HepG2 (cell line): ENCODE results near the gene OR5K1. TPM values are rescaled to one million over a fixed set of nuclear protein-coding genes. Genes with fewer than 3 reads are reported as not detected.

Experiments used
- ATAC-seq: fragments of 200-7000 bp; cut with Tn5 transposase; 3 replicates; pipeline ENCODE4 v1.9.1; 2020; ENCODE audit warnings: mild to moderate bottlenecking, moderate library complexity
- BruUV-seq: library from RNA; stranded (reverse); fragments of 400-500 nt; replicated peaks from 2 replicates; lab custom pipeline; 2021; lab: Mats Ljungman, UMichigan
- CTCF ChIA-PET: fragments of 300-600 bp; formaldehyde crosslinking; extraction: SDS; loops from one replicate; lab custom pipeline; 2021; ENCODE audit warnings: low total read pairs, inconsistent platforms, low intra/inter-chr PET ratio; lab: Yijun Ruan, JAX
- POLR2A ChIA-PET: fragments of 350-600 bp; sonication (Branson Sonifier 250); formaldehyde crosslinking; loops from one replicate; lab custom pipeline; 2020; ENCODE audit warnings: antibody characterized with exemption, inconsistent platforms; lab: Yijun Ruan, JAX
- DNase-seq: peaks from one replicate; pipeline ENCODE4 v3.0.0-alpha.2; 2015; ENCODE audit warnings: low spot score
- FAIRE-seq: peaks from 3 replicates; lab custom pipeline; 2011; peaks lifted over from hg19 to GRCh38; lab: Jason Lieb, UNC
- H2AFZ ChIP-seq: one replicate; pipeline ENCODE4 v1.6.1; 2011; ENCODE audit warnings: low read length, inconsistent platforms
- H3K27ac ChIP-seq: fragments of 300-600 bp; 3 replicates; pipeline ENCODE4 v1.8.0; 2011; ENCODE audit warnings: mixed run types, mild to moderate bottlenecking, mixed read lengths, low read length, inconsistent platforms; ENCODE audit not compliant: insufficient read depth; ENCODE audit errors: extremely low read length
- H3K27me3 ChIP-seq, 2 experiments: fragments of 200-600 bp in 1 of 2; 2 replicates in 1 of 2; 3 replicates in 1 of 2; pipeline versions ENCODE4 v1.6.0 to v1.8.0; 2011; ENCODE audit warnings: low read length in 2 of 2, mild to moderate bottlenecking in 2 of 2, moderate library complexity in 2 of 2, inconsistent platforms in 1 of 2; ENCODE audit not compliant: insufficient read depth in 2 of 2, control insufficient read depth in 1 of 2
- H3K36me3 ChIP-seq, 2 experiments: fragments of 200-600 bp in 1 of 2; replicated peaks in 1 of 2; 2 replicates in 1 of 2; 3 replicates in 1 of 2; pipeline versions ENCODE4 v1.5.1 to v1.8.0; 2011; ENCODE audit warnings: low read length in 2 of 2, inconsistent platforms in 1 of 2; ENCODE audit not compliant: insufficient read depth in 2 of 2, control insufficient read depth in 1 of 2
- H3K4me1 ChIP-seq: 2 replicates; pipeline ENCODE4 v1.5.1; 2012; ENCODE audit warnings: low read length, inconsistent platforms; ENCODE audit not compliant: insufficient read depth
- H3K4me2 ChIP-seq: 2 replicates; pipeline ENCODE4 v1.6.0; 2011; ENCODE audit warnings: low read depth, low read length, inconsistent platforms
- H3K4me3 ChIP-seq, 3 experiments: fragments of 200-600 bp in 1 of 3; sonication (generic), shearing (Covaris generic) in 1 of 3; replicated peaks in 1 of 3; 2 replicates each; pipeline ENCODE4 v1.5.1; 2011 to 2016; ENCODE audit warnings: low read length in 3 of 3, inconsistent platforms in 2 of 3, low read depth in 2 of 3, mild to moderate bottlenecking in 2 of 3, control low read depth in 1 of 3, mixed read lengths in 1 of 3; ENCODE audit not compliant: insufficient read depth in 1 of 3
- H3K79me2 ChIP-seq: one replicate; pipeline ENCODE4 v1.6.1; 2011; ENCODE audit warnings: low read length, inconsistent platforms; ENCODE audit not compliant: insufficient read depth
- H3K9ac ChIP-seq: 2 replicates; pipeline ENCODE4 v1.6.0; 2011; ENCODE audit warnings: mild to moderate bottlenecking, low read depth, low read length, inconsistent platforms; ENCODE audit not compliant: insufficient read depth
- H3K9me3 ChIP-seq: 2 replicates; pipeline ENCODE4 v1.5.1; 2012; ENCODE audit warnings: mild to moderate bottlenecking, low read length
- H4K20me1 ChIP-seq: 2 replicates; pipeline ENCODE4 v1.6.0; 2011; ENCODE audit warnings: inconsistent platforms, mild to moderate bottlenecking, low read length, moderate library complexity; ENCODE audit not compliant: insufficient read depth
- CREB1 ChIP-seq, 2 experiments: fragments of 450-650 bp in 1 of 2; IDR thresholded peaks; 2 replicates each; pipeline ENCODE4 v1.6.1; 2016 to 2017; ENCODE audit warnings: control low read depth in 1 of 2, mild to moderate bottlenecking in 1 of 2, missing compliant biosample characterization in 1 of 2, missing genetic modification characterization in 1 of 2
- DPF2 ChIP-seq: sonication (generic); formaldehyde crosslinking; IDR thresholded peaks from 2 replicates; pipeline ENCODE4 v1.4.0; 2020; ENCODE audit warnings: mild to moderate bottlenecking, low read depth, missing genetic modification reagents, borderline replicate concordance
- HMG20B ChIP-seq: conservative IDR thresholded peaks from 2 replicates; pipeline ENCODE4 v1.6.1; 2016; ENCODE audit warnings: missing genetic modification reagents, missing compliant biosample characterization
- MAFK ChIP-seq, 2 experiments: IDR thresholded peaks in 1 of 2; conservative IDR thresholded peaks in 1 of 2; 2 replicates each; pipeline ENCODE4 v1.6.1; 2011; ENCODE audit warnings: improper control_type of control experiment in 2 of 2, low read length in 2 of 2
- NFRKB ChIP-seq: fragments of 450-650 bp; IDR thresholded peaks from 2 replicates; pipeline ENCODE4 v1.6.1; 2017
- RARG ChIP-seq: sonication (generic); formaldehyde crosslinking; IDR thresholded peaks from 2 replicates; pipeline ENCODE4 v1.4.0; 2020; ENCODE audit warnings: low read depth, mild to moderate bottlenecking, missing genetic modification reagents
- RFXANK ChIP-seq: IDR thresholded peaks from 2 replicates; pipeline ENCODE4 v1.6.1; 2016
- YEATS2 ChIP-seq: sonication (generic); formaldehyde crosslinking; IDR thresholded peaks from 2 replicates; pipeline ENCODE4 v1.4.0; 2020; ENCODE audit warnings: missing genetic modification reagents, borderline replicate concordance
- ZNF224 ChIP-seq: sonication (generic); formaldehyde crosslinking; IDR thresholded peaks from 2 replicates; pipeline ENCODE4 v1.5.0; 2020; ENCODE audit warnings: mild to moderate bottlenecking, missing genetic modification reagents
- WGBS: methylation state at CpG from one replicate; pipeline ENCODE4 v1.1.6; 2017; ENCODE audit warnings: low lambda C conversion rate; 5-methylcytosine and 5-hydroxymethylcytosine counted together
- in situ Hi-C: cut with HindIII; loops from 2 replicates; pipeline ENCODE4 v1.10.0; 2017; ENCODE audit warnings: low pct_unique_long_range_greater_than_20kb; ENCODE audit not compliant: extremely low pct_ligation_motif_present
- intact Hi-C: fragments of 100-400 bp; cut with micrococcal nuclease; formaldehyde crosslinking; loops from one replicate; pipeline ENCODE4 v1.10.0; 2022; ENCODE audit not compliant: unreplicated experiment
- polyA plus RNA-seq, 8 experiments: library from polyadenylated mRNA; depleted of rRNA in 3 of 8; stranded (reverse) in 7 of 8; unstranded in 1 of 8; fragments of >200 nt; fragmentation: Illumina TruSeq in 4 of 8; extraction: Trizol in 4 of 8; gene quantifications; 2 replicates each; pipeline versions ENCODE4 v1.2.1 to v1.2.3, GENCODE V29; 2011 to 2016; ENCODE audit warnings: low read depth in 4 of 8, missing spikeins in 1 of 8, mixed read lengths in 1 of 8; ENCODE audit not compliant: insufficient read depth in 1 of 8
- total RNA-seq, 5 experiments: library from RNA; depleted of rRNA; stranded (reverse); fragments of >200 nt; fragmentation: Illumina TruSeq; extraction: Trizol; gene quantifications; 2 replicates each; pipeline ENCODE4 v1.2.3, GENCODE V29; 2016; ENCODE audit warnings: low read depth in 1 of 5
- TF ChIP-seq, protein P1 (sequence below): IDR thresholded peaks from 2 replicates; pipeline ENCODE4 v1.6.1; 2016; ENCODE audit warnings: missing biosample characterization, missing genetic modification reagents, low read depth
- TF ChIP-seq, protein P2 (sequence below): sonication (generic); formaldehyde crosslinking; conservative IDR thresholded peaks from 2 replicates; pipeline ENCODE4 v1.4.0; 2020; ENCODE audit warnings: missing genetic modification reagents
- TF ChIP-seq, protein P3 (sequence below): sonication (generic); formaldehyde crosslinking; IDR thresholded peaks from 2 replicates; pipeline ENCODE4 v1.5.1; 2020; ENCODE audit warnings: mild to moderate bottlenecking, missing genetic modification reagents, borderline replicate concordance
- TF ChIP-seq, protein P4 (sequence below): sonication (generic); formaldehyde crosslinking; IDR thresholded peaks from 2 replicates; pipeline ENCODE4 v1.5.1; 2020; ENCODE audit warnings: mild to moderate bottlenecking, missing genetic modification reagents
- TF ChIP-seq, protein P5 (sequence below): sonication (generic); formaldehyde crosslinking; IDR thresholded peaks from 2 replicates; pipeline ENCODE4 v1.4.0; 2020; ENCODE audit warnings: mild to moderate bottlenecking, low read depth, missing genetic modification reagents
- TF ChIP-seq, protein P6 (sequence below): sonication (generic); formaldehyde crosslinking; IDR thresholded peaks from 2 replicates; pipeline ENCODE4 v1.5.0; 2020; ENCODE audit warnings: missing genetic modification reagents

Gene OR5K1
- total and polyA plus RNA-seq, 2 of the 13 experiments (the other 11 are each of a cell fraction or from before 2014, with no cell fraction given) = not detected

DNA sequence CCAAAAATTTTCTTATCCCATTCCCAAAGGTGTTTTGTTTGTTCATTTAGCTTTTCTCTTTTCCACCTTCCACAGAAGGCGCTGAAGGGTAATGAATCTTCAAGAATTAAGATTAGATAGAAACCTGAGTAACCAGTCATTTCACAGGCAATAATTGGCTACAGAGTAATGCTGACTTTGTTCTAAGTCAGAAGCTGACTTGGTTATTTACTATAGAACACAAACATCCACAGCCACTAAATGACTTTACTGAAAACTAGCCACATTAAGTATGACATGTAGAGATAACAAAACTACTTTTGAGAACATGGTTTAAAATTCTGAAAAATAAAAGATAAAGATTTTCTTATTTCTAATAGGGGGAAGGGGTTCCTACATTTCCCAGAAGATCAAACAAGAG lies 51.9 kb downstream of the OR5K1 start:
- no peak overlapping the region for H3K4me3 ChIP-seq
- peaks cover under 1% of the 10 kb centered on the region; the same call in 1 of the 2 replicates for H3K4me1 ChIP-seq
- in situ Hi-C loops (no loop called here), intact Hi-C loops (no loop called here)
- BruUV-seq = no TSS peak
- no peaks in the 10 kb centered on the region for H4K20me1 ChIP-seq
- FAIRE-seq (no peak), DNase-seq (no peak), ATAC-seq (no peak)
- no peak overlapping the region for H3K9ac ChIP-seq
- no peak overlapping the region for H2AFZ ChIP-seq
- WGBS = 97% methylated on average over 1 of the region's 1 CpG
- H3K4me2 ChIP-seq = no peak overlapping the region
- no peaks in the 10 kb centered on the region for H3K9me3 ChIP-seq
- peaks cover 2 to 13% of the 10 kb centered on the region in 2 experiments; a peak in 3 of 5 replicates for H3K36me3 ChIP-seq
- peaks cover 7% of the 10 kb centered on the region for H3K79me2 ChIP-seq
- no peak overlapping the region for H3K27ac ChIP-seq
- ChIA-PET CTCF (no interaction called here), POLR2A (no interaction called here)
- no peaks in the 10 kb centered on the region for H3K27me3 ChIP-seq
- no peak for TF ChIP-seq DPF2
- TF ChIP-seq, protein P1, sequence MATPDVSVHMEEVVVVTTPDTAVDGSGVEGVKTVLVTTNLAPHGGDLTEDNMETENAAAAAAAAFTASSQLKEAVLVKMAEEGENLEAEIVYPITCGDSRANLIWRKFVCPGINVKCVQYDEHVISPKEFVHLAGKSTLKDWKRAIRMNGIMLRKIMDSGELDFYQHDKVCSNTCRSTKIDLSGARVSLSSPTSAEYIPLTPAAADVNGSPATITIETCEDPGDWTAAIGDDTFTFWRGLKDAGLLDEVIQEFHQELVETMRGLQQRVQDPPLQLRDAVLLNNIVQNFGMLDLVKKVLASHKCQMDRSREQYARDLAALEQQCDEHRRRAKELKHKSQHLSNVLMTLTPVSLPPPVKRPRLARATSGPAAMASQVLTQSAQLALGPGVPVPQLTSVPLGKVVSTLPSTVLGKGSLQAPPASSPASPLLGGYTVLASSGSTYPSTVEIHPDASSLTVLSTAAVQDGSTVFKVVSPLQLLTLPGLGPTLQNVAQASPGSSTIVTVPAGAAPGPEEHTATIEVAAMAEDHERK = no peak
- TF ChIP-seq, protein P2, sequence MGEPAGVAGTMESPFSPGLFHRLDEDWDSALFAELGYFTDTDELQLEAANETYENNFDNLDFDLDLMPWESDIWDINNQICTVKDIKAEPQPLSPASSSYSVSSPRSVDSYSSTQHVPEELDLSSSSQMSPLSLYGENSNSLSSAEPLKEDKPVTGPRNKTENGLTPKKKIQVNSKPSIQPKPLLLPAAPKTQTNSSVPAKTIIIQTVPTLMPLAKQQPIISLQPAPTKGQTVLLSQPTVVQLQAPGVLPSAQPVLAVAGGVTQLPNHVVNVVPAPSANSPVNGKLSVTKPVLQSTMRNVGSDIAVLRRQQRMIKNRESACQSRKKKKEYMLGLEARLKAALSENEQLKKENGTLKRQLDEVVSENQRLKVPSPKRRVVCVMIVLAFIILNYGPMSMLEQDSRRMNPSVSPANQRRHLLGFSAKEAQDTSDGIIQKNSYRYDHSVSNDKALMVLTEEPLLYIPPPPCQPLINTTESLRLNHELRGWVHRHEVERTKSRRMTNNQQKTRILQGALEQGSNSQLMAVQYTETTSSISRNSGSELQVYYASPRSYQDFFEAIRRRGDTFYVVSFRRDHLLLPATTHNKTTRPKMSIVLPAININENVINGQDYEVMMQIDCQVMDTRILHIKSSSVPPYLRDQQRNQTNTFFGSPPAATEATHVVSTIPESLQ (CRISPR knock-in tag) = no peak
- no peak for TF ChIP-seq HMG20B
- no peak for TF ChIP-seq RARG (CRISPR knock-in tag)
- no peak for TF ChIP-seq NFRKB
- TF ChIP-seq, protein P3, sequence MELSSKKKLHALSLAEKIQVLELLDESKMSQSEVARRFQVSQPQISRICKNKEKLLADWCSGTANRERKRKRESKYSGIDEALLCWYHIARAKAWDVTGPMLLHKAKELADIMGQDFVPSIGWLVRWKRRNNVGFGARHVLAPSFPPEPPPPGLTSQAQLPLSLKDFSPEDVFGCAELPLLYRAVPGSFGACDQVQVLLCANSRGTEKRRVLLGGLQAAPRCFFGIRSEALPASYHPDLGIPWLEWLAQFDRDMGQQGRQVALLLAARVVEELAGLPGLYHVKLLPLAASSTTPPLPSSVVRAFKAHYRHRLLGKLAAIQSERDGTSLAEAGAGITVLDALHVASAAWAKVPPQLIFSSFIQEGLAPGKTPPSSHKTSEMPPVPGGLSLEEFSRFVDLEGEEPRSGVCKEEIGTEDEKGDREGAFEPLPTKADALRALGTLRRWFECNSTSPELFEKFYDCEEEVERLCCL (CRISPR knock-in tag) = no peak
- TF ChIP-seq, protein P4, sequence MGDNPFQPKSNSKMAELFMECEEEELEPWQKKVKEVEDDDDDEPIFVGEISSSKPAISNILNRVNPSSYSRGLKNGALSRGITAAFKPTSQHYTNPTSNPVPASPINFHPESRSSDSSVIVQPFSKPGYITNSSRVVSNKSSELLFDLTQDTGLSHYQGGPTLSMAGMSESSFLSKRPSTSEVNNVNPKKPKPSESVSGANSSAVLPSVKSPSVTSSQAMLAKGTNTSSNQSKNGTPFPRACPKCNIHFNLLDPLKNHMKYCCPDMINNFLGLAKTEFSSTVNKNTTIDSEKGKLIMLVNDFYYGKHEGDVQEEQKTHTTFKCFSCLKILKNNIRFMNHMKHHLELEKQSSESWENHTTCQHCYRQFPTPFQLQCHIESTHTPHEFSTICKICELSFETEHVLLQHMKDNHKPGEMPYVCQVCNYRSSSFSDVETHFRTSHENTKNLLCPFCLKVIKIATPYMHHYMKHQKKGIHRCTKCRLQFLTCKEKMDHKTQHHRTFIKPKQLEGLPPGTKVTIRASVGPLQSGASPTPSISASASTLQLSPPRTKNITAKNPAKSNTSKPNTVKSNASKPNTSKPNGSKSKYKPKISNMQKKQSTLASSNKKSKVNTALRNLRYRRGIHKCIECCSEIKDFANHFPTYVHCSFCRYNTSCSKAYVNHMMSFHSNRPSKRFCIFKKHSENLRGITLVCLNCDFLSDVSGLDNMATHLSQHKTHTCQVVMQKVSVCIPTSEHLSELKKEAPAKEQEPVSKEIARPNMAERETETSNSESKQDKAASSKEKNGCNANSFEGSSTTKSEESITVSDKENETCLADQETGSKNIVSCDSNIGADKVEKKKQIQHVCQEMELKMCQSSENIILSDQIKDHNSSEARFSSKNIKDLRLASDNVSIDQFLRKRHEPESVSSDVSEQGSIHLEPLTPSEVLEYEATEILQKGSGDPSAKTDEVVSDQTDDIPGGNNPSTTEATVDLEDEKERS = no peak
- TF ChIP-seq MAFK (conservative IDR thresholded peaks at IDR 0.05 in 1 of 2, IDR thresholded peaks at IDR 0.05 in 1 of 2; ENCODE audit: low read length in 2 of 2) = no peak
- no peak for TF ChIP-seq RFXANK (CRISPR knock-in tag)
- no peak for TF ChIP-seq CREB1 (IDR thresholded peaks at IDR 0.05)
- no peak for TF ChIP-seq CREB1 (CRISPR knock-in tag; IDR thresholded peaks at IDR 0.05)
- TF ChIP-seq, protein P5, sequence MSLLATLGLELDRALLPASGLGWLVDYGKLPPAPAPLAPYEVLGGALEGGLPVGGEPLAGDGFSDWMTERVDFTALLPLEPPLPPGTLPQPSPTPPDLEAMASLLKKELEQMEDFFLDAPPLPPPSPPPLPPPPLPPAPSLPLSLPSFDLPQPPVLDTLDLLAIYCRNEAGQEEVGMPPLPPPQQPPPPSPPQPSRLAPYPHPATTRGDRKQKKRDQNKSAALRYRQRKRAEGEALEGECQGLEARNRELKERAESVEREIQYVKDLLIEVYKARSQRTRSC (CRISPR knock-in tag) = no peak
- TF ChIP-seq YEATS2 (CRISPR knock-in tag) = no peak
- no peak for TF ChIP-seq ZNF224
- TF ChIP-seq, protein P6, sequence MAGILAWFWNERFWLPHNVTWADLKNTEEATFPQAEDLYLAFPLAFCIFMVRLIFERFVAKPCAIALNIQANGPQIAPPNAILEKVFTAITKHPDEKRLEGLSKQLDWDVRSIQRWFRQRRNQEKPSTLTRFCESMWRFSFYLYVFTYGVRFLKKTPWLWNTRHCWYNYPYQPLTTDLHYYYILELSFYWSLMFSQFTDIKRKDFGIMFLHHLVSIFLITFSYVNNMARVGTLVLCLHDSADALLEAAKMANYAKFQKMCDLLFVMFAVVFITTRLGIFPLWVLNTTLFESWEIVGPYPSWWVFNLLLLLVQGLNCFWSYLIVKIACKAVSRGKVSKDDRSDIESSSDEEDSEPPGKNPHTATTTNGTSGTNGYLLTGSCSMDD = no peak
